ENCODE measurements around the gene KCTD2. TPM values are rescaled to one million over a fixed set of nuclear protein-coding genes. Genes with fewer than 3 reads are reported as not detected.

The KCTD2 gene
- total RNA-seq, 1 donor from 2014 or later = 17.1 TPM

DNA sequence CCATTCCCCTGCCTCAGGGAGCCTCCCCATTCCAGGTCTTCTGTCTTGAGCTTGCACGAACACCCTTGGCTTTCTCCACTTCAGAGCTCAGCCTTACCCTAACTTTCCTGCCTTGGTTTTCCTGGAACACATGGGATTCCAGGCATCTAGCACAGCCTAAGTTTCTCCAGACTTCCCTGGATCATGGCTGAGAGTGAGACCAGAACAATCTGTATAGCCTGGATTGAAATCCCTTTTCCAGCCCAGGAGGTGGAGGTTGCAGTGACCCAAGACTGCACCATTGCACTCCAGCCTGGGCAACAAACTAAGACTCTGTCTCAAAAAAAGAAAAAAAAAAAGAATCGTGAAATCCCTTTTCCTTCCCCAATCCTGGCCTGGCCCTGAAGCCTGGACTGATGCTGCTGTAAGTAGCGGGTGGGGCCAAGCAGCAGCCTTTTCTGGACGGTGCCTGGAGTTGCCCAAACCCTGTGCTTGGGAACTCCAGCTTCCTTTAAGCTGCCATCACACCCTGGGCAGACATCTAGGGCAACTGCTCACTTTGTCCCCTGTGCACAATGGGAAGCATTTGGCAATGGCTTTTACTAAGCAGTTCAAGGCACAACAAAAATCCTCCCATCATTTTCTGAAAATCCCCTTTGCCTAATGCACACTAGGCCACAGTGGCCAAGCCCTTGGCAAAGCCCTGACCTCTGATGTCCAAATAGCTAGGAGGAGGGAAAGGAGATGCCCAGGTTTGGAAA is 28.7 kb downstream of the KCTD2 start:
- no peaks in the 10 kb centered on the region for H4K20me1 ChIP-seq (ENCODE audit: insufficient read depth, low read length)
- no peak overlapping the region for H3K27ac Mint-ChIP-seq (ENCODE audit: unreplicated experiment)
- H3K27ac ChIP-seq (ENCODE audit: low read depth, low read length) = no peak overlapping the region
- peaks cover 28% of the 10 kb centered on the region for H3K4me1 ChIP-seq (ENCODE audit: insufficient read depth, low read length)
- no peak overlapping the region for H3K4me3 ChIP-seq (ENCODE audit: insufficient read depth, low read depth, low read length)
- H2AFZ ChIP-seq (ENCODE audit: low read depth, low read length) = no peak overlapping the region
- H3K9me3 Mint-ChIP-seq (ENCODE audit: unreplicated experiment) = no peaks in the 10 kb centered on the region
- H3K27me3 ChIP-seq (ENCODE audit: insufficient read depth, low read length) = no peaks in the 10 kb centered on the region
- peaks cover 17% of the 10 kb centered on the region for H3K4me1 Mint-ChIP-seq (ENCODE audit: low read depth, unreplicated experiment)
- H3K9ac ChIP-seq (ENCODE audit: low read length) = no peak overlapping the region
- no peaks in the 10 kb centered on the region for H3K36me3 ChIP-seq (ENCODE audit: insufficient read depth, low read length)
- no peak overlapping the region for H3K4me2 ChIP-seq (ENCODE audit: low read length)
- FAIRE-seq (no peak), DNase-seq (ENCODE audit: low read depth) (no peak)
- peaks cover 1% of the 10 kb centered on the region for H3K27me3 Mint-ChIP-seq (ENCODE audit: low read depth, unreplicated experiment)
- no peak overlapping the region for H3K4me3 Mint-ChIP-seq (ENCODE audit: unreplicated experiment)
- H3K36me3 Mint-ChIP-seq (ENCODE audit: low read depth, unreplicated experiment) = no peaks in the 10 kb centered on the region
- H3K9me3 ChIP-seq (ENCODE audit: insufficient read depth, low read depth, low read length) = no peaks in the 10 kb centered on the region
- no peaks in the 10 kb centered on the region for H3K79me2 ChIP-seq (ENCODE audit: insufficient read depth, low read length)
- TF ChIP-seq EZH2 (IDR thresholded peaks at IDR 0.05; ENCODE audit: insufficient read depth, low read length) = no peak
- no peak for TF ChIP-seq CTCF (IDR thresholded peaks at IDR 0.05; ENCODE audit: insufficient read depth, low read depth, low read length)

GRCh38 chr17:75077072-75077495 is 30.1 kb downstream of the KCTD2 start:
- H2AFZ ChIP-seq (ENCODE audit: low read depth, low read length) = peak overlapping the region; percentile 94
- H3K79me2 ChIP-seq (ENCODE audit: insufficient read depth, low read length) = no peaks in the 10 kb centered on the region
- no peaks in the 10 kb centered on the region for H3K36me3 ChIP-seq (ENCODE audit: insufficient read depth, low read length)
- H3K4me1 Mint-ChIP-seq (ENCODE audit: low read depth, unreplicated experiment) = peaks cover 17% of the 10 kb centered on the region
- FAIRE-seq (no peak), DNase-seq (ENCODE audit: low read depth) (no peak)
- H3K4me3 ChIP-seq (ENCODE audit: insufficient read depth, low read depth, low read length) = no peak overlapping the region
- TF ChIP-seq CTCF (IDR thresholded peaks at IDR 0.05; ENCODE audit: insufficient read depth, low read depth, low read length) (no peak), EZH2 (IDR thresholded peaks at IDR 0.05; ENCODE audit: insufficient read depth, low read length) (no peak)
- no peaks in the 10 kb centered on the region for H4K20me1 ChIP-seq (ENCODE audit: insufficient read depth, low read length)
- no peak overlapping the region for H3K27ac ChIP-seq (ENCODE audit: low read depth, low read length)
- H3K36me3 Mint-ChIP-seq (ENCODE audit: low read depth, unreplicated experiment) = no peaks in the 10 kb centered on the region
- peak overlapping the region; percentile 59 for H3K4me2 ChIP-seq (ENCODE audit: low read length)
- H3K27me3 ChIP-seq (ENCODE audit: insufficient read depth, low read length) = peaks cover 2% of the 10 kb centered on the region
- no peak overlapping the region for H3K27ac Mint-ChIP-seq (ENCODE audit: unreplicated experiment)
- no peaks in the 10 kb centered on the region for H3K9me3 Mint-ChIP-seq (ENCODE audit: unreplicated experiment)
- H3K4me3 Mint-ChIP-seq (ENCODE audit: unreplicated experiment) = no peak overlapping the region
- peaks cover 4% of the 10 kb centered on the region for H3K27me3 Mint-ChIP-seq (ENCODE audit: low read depth, unreplicated experiment)
- peaks cover 28% of the 10 kb centered on the region for H3K4me1 ChIP-seq (ENCODE audit: insufficient read depth, low read length)
- H3K9me3 ChIP-seq (ENCODE audit: insufficient read depth, low read depth, low read length) = no peaks in the 10 kb centered on the region
- no peak overlapping the region for H3K9ac ChIP-seq (ENCODE audit: low read length)
